ENCODE measurements around the gene NSFL1C.

The NSFL1C gene

DNA sequence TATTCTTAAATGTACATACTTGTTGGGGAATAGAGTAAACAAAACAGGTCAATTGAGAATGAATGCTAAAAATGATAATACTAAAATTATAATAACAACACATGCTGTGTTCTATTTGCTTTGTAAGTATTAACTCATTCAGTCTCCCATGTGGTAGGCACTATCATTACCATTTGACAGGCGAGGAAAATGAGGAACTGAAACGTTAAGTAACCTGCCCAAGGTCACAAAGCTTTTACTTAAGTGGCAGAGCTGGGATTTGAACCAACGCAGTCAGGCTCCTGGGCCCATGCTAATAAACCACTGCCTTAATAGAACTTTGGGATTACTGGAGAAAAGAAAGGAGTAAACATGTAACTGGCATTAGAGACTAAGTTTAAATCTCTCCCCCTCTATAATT is 3.8 kb downstream of the NSFL1C start:
- FAIRE-seq: no peak
- no peak for DNase-seq (ENCODE audit: insufficient read length, low spot score)

DNA sequence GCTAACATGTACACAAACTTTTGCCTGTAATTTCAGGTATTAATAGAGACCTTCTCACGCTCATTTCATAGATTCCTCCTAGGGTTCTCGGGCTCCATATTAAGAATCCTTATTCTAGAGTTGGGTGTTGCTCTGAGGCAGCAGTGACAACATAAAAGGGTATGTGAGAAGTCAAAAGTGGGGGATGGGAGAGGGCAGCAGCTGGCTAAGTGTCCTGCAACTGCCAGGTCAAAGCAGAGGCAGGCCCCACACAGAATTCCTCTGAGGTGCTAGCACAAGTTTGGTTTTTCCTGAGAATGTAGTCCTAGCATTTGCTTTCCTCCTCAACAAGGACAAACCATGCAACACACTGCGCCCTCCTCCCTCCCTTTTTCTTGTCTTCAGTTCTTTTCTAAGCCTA is 4.6 kb downstream of the NSFL1C start:
- FAIRE-seq (no peak), DNase-seq (ENCODE audit: insufficient read length, low spot score) (no peak)

DNA sequence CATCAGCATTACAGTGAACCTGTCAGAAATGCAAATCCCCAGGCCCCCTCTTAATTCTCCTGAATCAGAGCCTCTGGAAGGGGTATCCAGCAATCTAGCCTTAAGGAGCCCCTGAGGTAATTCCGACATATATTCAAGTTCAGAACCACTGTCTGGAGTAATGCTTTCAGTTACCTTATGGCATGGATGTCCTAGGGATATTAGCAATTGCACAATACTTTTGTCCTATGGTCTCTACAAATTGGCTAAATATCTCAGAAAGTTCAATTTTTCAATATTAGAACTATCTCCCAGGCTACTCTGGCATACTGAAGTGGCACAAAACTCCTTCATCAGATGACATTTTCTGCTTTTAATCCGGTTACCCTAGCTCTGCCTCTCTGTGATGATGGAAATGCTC is 6.4 kb downstream of the NSFL1C start:
- no peak for FAIRE-seq
- DNase-seq (ENCODE audit: insufficient read length, low spot score): no peak

DNA sequence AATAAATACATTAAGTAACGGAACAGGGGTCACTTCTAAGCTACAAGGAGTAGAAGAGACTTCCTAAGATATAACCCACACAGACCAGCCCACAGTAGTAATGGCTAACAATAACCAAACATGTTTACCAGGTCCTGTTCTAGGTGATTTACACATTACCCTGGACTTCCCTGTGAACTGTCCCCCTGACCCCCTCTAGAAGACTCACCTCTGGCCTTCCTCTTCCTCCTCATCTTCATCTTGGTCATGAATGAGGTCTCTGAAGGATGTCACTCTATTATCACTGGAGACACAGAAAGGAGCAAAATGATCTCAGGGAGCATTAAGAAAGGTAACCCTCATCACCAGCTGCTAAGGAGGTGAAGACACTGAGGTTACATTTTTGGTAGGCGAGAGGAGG is 8.7 kb downstream of the NSFL1C start:
- FAIRE-seq (no peak), DNase-seq (ENCODE audit: insufficient read length, low spot score) (no peak)

DNA sequence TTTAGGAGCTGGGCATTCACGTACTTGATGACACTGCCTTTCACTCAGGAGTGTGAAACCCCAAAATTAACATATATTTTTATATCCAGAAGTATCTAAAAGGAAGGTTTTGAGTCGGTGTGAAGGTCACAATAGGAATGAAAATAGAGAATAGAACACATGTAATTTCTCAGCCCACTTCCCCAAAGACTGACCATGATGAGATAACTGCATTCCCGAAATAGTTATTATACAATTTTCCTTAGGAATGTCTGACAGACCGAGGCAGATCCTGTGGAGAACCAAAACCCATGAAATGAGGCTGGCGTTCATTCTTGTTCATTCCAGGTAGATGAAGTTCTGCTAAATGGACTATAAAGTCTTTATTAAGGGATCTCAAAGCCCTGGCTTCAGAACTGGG is 10.3 kb downstream of the NSFL1C start:
- no peak for DNase-seq (ENCODE audit: insufficient read length, low spot score)
- no peak for FAIRE-seq

DNA sequence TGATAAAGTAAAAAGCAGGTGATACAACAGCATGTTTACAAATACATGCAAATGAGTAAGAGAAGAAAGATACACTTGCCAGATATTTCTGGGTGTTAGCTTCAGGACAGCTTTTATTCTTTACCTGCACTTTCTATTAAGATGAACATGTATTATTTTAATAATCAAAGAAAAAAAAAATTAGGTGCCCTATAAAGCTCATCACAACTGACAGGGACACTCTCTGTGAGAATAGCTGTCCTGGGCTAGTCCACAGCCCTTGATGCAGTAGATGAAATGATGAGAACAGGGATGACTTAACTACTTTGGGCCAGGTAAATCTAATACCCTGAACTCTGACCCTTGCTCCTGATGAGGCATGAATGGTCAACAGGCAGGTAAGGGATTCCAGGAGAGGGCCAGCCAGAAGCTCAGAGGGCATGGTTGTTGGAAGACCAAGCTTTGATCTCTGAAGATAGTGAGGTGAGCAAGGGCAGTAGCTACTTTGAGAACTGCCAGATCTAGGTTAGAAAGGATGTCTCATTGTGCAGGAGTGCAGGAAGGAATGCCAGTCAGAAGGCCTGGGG is 15.6 kb downstream of the NSFL1C start:
- DNase-seq (ENCODE audit: insufficient read length, low spot score): no peak
- FAIRE-seq: no peak

DNA sequence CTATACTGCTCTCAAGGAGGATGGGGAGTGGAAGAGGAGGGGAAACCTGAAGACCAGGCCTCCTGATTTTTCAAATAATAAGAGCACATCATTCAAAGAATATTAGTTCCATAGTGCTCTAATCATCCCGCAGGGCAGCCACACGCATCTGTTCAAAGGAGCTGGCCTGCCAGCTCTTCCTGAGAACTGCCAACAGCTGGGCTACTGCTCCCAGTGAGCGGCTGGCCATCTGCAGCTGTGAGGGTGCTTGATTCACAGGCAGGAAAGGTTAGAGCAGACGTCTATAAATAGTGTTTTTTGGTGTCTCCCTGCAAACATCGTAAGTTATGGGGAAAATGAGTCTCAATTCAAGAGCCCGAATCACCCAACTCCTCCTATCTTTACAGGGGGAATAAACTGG is 17.3 kb downstream of the NSFL1C start:
- DNase-seq (ENCODE audit: insufficient read length, low spot score) (no peak), FAIRE-seq (no peak)

DNA sequence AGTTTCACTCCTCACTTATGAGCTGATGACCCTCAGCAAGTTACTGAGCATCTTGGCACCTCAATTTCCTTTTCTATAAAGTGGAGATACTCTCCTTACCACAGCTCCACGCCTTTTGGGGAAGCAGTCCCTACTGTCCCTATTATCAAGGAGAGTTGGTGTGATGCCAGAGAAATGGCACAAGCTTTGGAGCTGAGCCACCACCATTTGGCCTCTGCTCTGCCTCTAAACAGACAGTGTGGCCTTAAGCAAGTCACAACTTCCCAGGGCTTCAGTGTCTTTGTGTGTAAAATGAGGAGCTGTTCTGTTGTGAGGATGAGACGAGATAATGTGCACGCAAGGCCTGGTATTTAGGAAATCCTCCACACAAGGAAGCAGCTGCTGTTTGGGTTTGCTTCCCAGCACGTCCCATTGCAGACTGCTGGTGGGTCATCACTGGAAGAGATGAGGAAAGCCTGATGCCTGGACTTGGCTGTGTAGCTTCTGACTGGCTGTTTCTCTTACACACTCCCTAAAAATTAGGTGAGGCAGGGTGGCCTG is 18.5 kb downstream of the NSFL1C start:
- FAIRE-seq: no peak
- DNase-seq (ENCODE audit: insufficient read length, low spot score): no peak

DNA sequence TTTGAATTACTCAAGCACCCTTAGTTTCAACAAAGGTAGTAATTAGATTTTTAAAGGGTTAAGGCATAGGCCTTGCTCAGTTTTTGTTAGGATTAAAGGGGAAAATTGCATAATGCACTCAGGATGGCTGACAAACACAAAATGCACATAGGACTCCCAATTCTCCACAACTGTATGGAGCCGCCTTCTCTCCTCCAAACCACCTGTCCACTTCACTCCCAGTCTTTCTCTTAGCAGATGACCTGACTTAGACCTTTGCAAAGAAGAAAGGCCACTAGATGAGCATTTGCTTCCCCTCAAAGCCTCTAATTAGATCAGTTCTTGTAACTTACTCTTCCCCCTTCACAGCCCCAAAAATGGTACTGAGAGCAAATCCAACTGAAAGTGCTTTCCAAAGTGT is 20.1 kb downstream of the NSFL1C start:
- FAIRE-seq (no peak), DNase-seq (ENCODE audit: insufficient read length, low spot score) (no peak)

DNA sequence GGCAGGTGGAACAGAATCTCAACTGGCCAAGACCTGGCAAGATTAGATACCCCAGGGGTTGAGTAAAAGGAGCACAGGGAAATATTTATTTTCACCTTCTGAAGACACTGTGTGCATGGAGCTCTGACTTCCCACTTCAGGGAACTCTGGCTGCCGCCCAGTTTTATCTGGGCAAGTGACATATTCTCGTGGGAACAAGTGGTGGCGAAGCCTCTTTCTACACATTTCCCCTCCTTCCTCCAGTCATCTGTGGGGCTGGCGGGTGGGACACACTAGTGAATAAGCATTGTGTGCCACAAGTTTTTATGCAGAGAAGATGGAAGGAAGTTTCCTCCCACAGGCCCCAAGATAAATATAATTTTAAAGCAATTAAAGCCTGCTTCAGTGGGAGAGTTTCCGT is 23.6 kb downstream of the NSFL1C start:
- no peak for FAIRE-seq
- DNase-seq (ENCODE audit: insufficient read length, low spot score): no peak

DNA sequence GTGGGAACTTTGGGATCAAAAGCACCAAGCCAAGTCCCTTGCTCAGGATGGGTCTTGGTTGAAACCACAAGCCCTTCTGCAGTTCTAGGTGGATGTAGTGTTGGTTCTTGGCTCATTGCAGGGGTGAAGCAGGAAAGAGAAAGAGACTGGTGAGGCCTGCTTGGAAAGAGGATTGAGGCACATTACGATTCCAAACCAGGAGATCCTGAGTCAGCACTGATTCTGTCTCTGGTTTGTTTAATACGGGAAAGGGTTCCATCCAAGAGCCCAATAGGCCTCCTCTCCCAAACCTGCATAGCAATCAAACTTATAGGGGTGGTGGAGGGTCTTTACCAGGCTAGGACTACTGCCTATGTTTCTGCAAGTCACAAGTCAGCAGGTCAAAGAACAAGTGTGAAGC is 24.3 kb downstream of the NSFL1C start:
- DNase-seq (ENCODE audit: insufficient read length, low spot score): no peak
- FAIRE-seq: no peak

DNA sequence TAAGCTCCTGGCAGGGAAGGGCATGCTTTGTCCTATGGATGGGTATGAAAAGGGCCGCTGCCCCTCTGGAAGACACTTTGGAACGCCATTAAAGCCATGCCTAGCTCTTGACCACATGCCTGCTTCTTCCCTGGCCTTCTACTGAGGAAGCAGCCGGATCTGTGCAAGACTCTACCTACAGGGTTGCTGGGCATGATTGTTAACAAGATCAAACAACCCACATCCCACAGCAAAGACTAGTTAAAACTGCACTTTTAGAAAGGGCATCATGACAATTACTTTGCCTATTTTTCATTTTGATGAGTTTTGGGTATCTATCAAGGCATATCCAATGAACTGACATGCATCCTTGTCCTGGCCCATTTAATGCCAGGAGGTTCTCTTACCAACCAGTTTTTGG is 25.5 kb downstream of the NSFL1C start:
- FAIRE-seq: no peak

DNA sequence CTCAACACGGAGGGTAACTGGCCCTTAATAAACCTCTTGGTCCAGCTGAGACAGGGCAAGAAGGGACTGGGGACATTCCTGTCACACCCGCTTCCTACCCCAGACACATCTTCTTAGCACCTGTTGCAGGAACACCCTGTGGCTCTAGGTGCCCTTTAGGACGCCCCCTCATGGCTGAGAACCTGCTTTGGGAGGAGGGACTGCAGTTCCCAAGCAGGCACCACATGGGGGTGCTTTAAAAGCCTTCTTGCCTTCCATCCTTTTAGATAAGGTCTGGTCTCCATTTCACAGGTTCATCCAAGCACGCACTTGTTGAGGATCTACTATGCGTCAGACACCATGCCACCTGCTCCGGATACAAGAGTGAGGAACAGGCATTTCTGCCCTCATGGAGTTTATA is 26.6 kb downstream of the NSFL1C start:
- no peak for FAIRE-seq

More for the DNA sequence above, 25.5 kb downstream of the NSFL1C start:
- no peak for DNase-seq (ENCODE audit: insufficient read length, low spot score)

DNA sequence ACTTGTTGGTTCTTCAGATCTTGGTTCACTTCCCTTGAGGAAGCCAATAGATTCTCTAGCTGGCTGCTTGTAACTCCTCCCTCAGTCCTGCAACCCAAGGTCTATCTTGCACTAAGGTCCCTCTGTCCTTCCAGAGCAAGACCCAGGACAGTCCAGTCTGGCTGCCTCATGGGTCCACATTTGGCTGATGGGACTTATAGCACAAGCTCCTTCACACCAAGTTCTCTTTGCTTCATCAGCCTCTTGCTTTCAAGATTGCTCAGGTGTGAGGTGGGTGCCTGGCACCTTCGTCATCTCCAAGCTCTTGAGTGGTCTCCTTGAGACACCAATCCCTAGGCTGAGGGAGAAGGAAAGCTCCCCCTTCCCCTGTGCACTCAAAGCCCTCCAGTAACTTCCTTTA is 28.3 kb downstream of the NSFL1C start:
- no peak for DNase-seq (ENCODE audit: insufficient read length, low spot score)
- FAIRE-seq: no peak

More for the DNA sequence above, 26.6 kb downstream of the NSFL1C start:
- DNase-seq (ENCODE audit: insufficient read length, low spot score): no peak

DNA sequence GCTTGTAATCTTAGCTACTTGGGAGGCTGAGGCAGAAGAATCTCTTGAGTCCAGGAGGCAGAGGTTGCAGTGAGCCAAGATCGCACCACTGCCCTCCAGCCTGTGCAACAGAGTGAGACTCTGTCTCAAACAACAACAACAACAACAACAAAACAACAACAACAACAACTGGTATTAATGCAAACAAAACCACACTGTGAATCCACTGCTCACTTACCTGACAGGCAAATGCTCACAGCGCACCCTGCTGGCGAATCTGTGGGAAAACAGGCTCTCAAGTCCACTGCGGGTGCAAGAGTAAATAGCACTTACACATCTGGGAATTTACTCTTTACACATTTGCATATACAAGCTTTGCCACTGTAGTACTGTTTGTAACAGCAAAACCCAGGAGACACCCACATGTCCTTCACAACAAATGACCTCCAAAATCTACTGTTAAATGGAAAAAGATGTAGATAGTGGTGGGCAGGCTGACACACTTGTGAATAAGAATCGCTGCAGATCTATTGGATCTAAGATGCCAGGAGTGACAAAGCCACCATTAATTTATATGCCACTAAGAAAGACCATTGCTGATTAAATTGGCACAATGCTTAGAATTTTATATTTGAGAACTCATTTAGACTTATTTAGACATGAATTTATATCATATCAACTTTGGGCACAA is 29.3 kb downstream of the NSFL1C start:
- DNase-seq (ENCODE audit: insufficient read length, low spot score) (peak; percentile 70), FAIRE-seq (peak; percentile 87)

DNA sequence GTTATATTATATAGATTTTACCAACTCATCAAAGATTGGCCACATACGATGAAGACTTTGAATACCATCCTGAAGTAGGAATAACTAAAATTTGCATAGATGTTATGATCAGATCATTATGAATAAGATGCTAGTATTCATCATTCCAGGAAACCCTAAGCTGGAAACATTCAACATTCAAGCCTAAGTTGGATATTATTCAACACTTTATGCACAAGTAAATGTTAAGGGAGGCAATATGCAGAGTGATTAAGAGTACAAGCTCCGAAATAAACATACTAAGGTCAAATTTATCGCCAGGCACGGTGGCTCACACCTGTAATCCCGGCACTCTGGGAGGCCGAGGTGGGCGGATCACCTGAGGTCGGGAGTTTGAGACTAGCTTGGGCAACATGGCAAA is 30.4 kb downstream of the NSFL1C start:
- no peak for DNase-seq (ENCODE audit: insufficient read length, low spot score)
- no peak for FAIRE-seq

DNA sequence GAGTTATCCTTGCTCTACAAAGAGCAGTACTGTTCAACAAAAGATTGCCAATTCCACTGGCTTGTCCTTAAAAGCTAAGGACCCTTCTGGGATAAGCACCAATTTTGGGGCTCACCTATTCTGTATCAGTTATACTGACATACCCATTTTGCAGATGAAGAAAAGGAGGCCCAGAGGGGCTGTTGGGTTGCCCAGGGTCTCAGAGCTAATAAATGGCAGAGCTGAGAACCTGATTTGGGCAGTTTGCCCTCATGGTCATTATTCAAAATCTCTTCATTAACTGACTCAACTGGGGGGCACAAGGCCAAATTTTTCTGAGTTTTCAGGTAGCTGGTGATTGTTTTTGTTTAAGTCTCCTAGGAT is 31.3 kb downstream of the NSFL1C start:
- FAIRE-seq (no peak), DNase-seq (ENCODE audit: insufficient read length, low spot score) (no peak)

DNA sequence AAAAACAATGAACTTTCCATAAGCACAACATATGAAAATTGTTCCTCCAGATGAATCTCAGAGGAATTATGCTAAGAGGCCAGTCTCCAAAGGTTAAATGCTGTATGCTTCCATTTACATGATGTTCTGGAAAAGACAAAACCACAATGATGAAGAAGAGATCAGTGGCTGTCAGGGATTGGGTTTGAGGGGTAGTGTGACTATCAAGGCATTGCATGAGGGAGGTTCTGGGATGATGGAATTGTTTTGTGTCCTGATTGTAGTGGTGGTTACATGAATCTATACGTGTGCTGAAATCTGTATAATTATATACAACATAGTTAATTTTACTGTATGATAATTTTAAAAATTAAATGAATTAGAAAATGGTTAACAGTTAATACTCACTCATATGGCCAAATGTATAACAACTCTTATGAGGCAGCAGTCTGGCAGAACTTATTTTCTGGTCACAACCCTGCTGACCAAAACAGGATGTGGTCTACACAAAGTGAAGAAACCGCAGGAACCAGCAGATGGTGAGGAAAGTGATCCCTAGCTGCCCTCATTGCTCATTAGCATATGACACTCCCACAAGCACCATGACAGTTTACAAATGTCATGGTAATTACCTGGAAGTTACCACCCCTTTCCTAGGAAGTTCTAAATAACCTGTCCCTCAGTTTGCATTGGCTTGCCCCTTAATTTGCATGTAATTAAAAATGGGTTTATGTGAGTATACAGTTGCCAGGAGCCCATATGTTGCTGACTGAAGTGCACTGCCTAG is 31.9 kb downstream of the NSFL1C start:
- peak; percentile 48 for DNase-seq (ENCODE audit: insufficient read length, low spot score)

DNA sequence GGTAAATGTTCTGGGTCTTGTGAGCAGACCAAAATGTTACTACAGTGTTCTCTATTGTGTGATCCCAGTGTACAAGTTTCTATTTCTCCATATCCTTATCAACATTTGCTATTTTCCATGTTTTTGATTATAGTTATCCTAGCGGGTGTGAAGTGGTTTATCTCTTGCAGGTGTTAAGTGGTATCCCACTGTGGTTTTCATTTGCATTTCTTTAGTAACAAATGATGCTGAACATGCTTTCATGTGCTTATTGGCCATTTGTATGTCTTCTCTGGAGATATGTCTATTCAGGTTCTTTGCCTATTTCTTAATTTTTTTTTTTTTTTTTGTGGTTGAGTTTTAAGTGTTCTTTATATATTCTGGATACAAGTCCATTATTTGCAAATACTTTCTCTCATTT is 35.5 kb downstream of the NSFL1C start:
- FAIRE-seq (no peak), DNase-seq (ENCODE audit: insufficient read length, low spot score) (no peak)

More for the DNA sequence above, 31.9 kb downstream of the NSFL1C start:
- FAIRE-seq: no peak

DNA sequence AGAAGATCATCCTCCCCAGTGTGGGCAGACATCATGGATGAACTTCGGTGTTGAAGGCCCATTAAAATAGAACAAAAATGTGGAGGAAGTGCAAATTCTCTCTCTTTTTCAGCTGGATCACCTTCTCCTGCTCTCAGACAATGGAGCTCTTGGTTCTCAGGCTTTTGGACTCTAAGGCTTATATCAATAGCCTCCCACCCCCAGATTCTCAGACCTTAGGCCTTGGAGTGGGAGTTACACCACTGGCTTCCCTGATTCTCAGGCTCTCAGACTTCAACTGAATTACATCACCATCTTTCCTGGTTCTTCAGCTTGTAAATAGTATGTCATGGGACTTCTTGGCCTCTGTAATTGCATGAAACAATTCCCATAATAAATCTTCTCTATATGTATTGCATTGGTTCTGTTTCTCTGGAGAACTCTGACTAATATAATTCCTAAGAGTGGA is 36.6 kb downstream of the NSFL1C start:
- FAIRE-seq (no peak), DNase-seq (ENCODE audit: insufficient read length, low spot score) (no peak)

DNA sequence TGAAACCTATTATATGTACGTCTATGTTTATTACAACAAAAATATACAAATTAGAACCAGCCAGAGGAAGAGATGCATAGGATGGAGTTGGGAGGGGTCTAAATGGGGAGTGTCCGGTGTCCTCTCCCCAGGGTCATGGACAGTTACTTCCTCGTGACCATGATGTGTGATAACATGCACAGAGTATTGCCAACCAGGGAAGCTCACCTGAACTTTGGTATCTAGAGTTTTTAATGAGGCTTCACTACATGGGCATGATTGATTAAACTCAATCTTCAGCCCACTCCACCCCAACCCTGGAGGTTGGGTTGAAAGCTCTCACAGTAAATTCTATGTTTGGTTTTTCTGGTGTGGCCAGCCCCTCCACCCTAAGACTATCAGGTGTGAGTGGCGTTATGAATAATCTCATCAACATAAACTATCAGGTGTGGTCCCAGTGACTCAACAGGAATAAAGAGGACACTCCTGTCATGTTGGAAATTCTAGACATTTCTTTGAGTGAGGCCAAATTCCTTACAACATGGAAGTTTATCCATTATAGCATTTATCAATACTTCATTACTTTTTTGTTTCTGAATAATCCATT is 37.4 kb downstream of the NSFL1C start:
- FAIRE-seq: no peak
- DNase-seq (ENCODE audit: insufficient read length, low spot score): no peak

Measured in HTR-8/SVneo (cell line).